Measurements from ENCODE around the gene KLHL11.

KLHL11 gene

GRCh38 chr17:41864836-41865595 is at the start of gene KLHL11:
KLHL11 (minus strand) TSS chr17:41865423; CDS start chr17:41865370, 53 bp downstream.
- peak within 1 kb of the TSS; percentile 82 for H3K4me3 ChIP-seq (ENCODE audit: low read length)
- no peaks in the 10 kb centered on the region for H3K9me3 ChIP-seq (ENCODE audit: low read length)
- H3K4me1 ChIP-seq (ENCODE audit: insufficient read depth, low read length): peaks cover 26% of the 10 kb centered on the region
- H3K36me3 ChIP-seq (ENCODE audit: insufficient read depth, low read length): peaks cover 27% of the 10 kb centered on the region
- H2AFZ ChIP-seq (ENCODE audit: low read depth, low read length): peak within 1 kb of the TSS; percentile 73
- H3K27me3 ChIP-seq (ENCODE audit: insufficient read depth, low read length): no peaks in the 10 kb centered on the region

GRCh38 chr17:41915020-41915419 is 49.8 kb upstream of the KLHL11 start:
- Histone ChIP-seq H3K4me1 (ENCODE audit: insufficient read depth, low read length) (peaks cover 23% of the 10 kb centered on the region), H3K36me3 (ENCODE audit: insufficient read depth, low read length) (peaks cover 47% of the 10 kb centered on the region), H3K27me3 (ENCODE audit: insufficient read depth, low read length) (no peaks in the 10 kb centered on the region), H3K4me3 (ENCODE audit: low read length) (no peak overlapping the region), H2AFZ (ENCODE audit: low read depth, low read length) (no peak overlapping the region), H3K9me3 (ENCODE audit: low read length) (no peaks in the 10 kb centered on the region)

GRCh38 chr17:41914358-41914766 is 49.1 kb upstream of the KLHL11 start:
- Histone ChIP-seq H3K9me3 (ENCODE audit: low read length) (no peaks in the 10 kb centered on the region), H3K27me3 (ENCODE audit: insufficient read depth, low read length) (no peaks in the 10 kb centered on the region), H3K36me3 (ENCODE audit: insufficient read depth, low read length) (peaks cover 54% of the 10 kb centered on the region), H2AFZ (ENCODE audit: low read depth, low read length) (no peak overlapping the region), H3K4me1 (ENCODE audit: insufficient read depth, low read length) (peaks cover 16% of the 10 kb centered on the region), H3K4me3 (ENCODE audit: low read length) (no peak overlapping the region)

- H3K36me3 ChIP-seq (ENCODE audit: insufficient read depth, low read length): peaks cover 60% of the 10 kb centered on the region
- H2AFZ ChIP-seq (ENCODE audit: low read depth, low read length): no peak overlapping the region
- peaks cover 15% of the 10 kb centered on the region for H3K4me1 ChIP-seq (ENCODE audit: insufficient read depth, low read length)
- no peak overlapping the region for H3K4me3 ChIP-seq (ENCODE audit: low read length)
- no peaks in the 10 kb centered on the region for H3K9me3 ChIP-seq (ENCODE audit: low read length)
- H3K27me3 ChIP-seq (ENCODE audit: insufficient read depth, low read length): no peaks in the 10 kb centered on the region
Observed at GRCh38 chr17:41913798-41914197, 48.6 kb upstream of the KLHL11 start.

- H2AFZ ChIP-seq (ENCODE audit: low read depth, low read length): no peak overlapping the region
- no peak overlapping the region for H3K4me3 ChIP-seq (ENCODE audit: low read length)
- peaks cover 15% of the 10 kb centered on the region for H3K4me1 ChIP-seq (ENCODE audit: insufficient read depth, low read length)
- H3K36me3 ChIP-seq (ENCODE audit: insufficient read depth, low read length): peaks cover 64% of the 10 kb centered on the region
- H3K9me3 ChIP-seq (ENCODE audit: low read length): no peaks in the 10 kb centered on the region
- H3K27me3 ChIP-seq (ENCODE audit: insufficient read depth, low read length): no peaks in the 10 kb centered on the region
Observed at GRCh38 chr17:41912925-41913324, 47.7 kb upstream of the KLHL11 start.

- no peak overlapping the region for H3K4me3 ChIP-seq (ENCODE audit: low read length)
- no peaks in the 10 kb centered on the region for H3K9me3 ChIP-seq (ENCODE audit: low read length)
- no peaks in the 10 kb centered on the region for H3K27me3 ChIP-seq (ENCODE audit: insufficient read depth, low read length)
- H3K4me1 ChIP-seq (ENCODE audit: insufficient read depth, low read length): peaks cover 5% of the 10 kb centered on the region
- peaks cover 78% of the 10 kb centered on the region for H3K36me3 ChIP-seq (ENCODE audit: insufficient read depth, low read length)
- no peak overlapping the region for H2AFZ ChIP-seq (ENCODE audit: low read depth, low read length)
Observed at GRCh38 chr17:41910701-41911391, 45.6 kb upstream of the KLHL11 start.

- no peaks in the 10 kb centered on the region for H3K27me3 ChIP-seq (ENCODE audit: insufficient read depth, low read length)
- no peaks in the 10 kb centered on the region for H3K4me1 ChIP-seq (ENCODE audit: insufficient read depth, low read length)
- H3K4me3 ChIP-seq (ENCODE audit: low read length): no peak overlapping the region
- no peaks in the 10 kb centered on the region for H3K9me3 ChIP-seq (ENCODE audit: low read length)
- no peak overlapping the region for H2AFZ ChIP-seq (ENCODE audit: low read depth, low read length)
- peaks cover 91% of the 10 kb centered on the region for H3K36me3 ChIP-seq (ENCODE audit: insufficient read depth, low read length)
Observed at GRCh38 chr17:41909088-41909487, 43.9 kb upstream of the KLHL11 start.

GRCh38 chr17:41907633-41908539 is 42.7 kb upstream of the KLHL11 start:
- Histone ChIP-seq H2AFZ (ENCODE audit: low read depth, low read length) (no peak overlapping the region), H3K36me3 (ENCODE audit: insufficient read depth, low read length) (peaks cover 88% of the 10 kb centered on the region), H3K9me3 (ENCODE audit: low read length) (no peaks in the 10 kb centered on the region), H3K27me3 (ENCODE audit: insufficient read depth, low read length) (no peaks in the 10 kb centered on the region), H3K4me3 (ENCODE audit: low read length) (no peak overlapping the region), H3K4me1 (ENCODE audit: insufficient read depth, low read length) (no peaks in the 10 kb centered on the region)

- H3K27me3 ChIP-seq (ENCODE audit: insufficient read depth, low read length): no peaks in the 10 kb centered on the region
- no peak overlapping the region for H2AFZ ChIP-seq (ENCODE audit: low read depth, low read length)
- H3K4me1 ChIP-seq (ENCODE audit: insufficient read depth, low read length): no peaks in the 10 kb centered on the region
- H3K9me3 ChIP-seq (ENCODE audit: low read length): no peaks in the 10 kb centered on the region
- H3K4me3 ChIP-seq (ENCODE audit: low read length): no peak overlapping the region
- H3K36me3 ChIP-seq (ENCODE audit: insufficient read depth, low read length): peaks cover 88% of the 10 kb centered on the region
Observed at GRCh38 chr17:41907185-41907556, 41.9 kb upstream of the KLHL11 start.

GRCh38 chr17:41906465-41907184 is 41.4 kb upstream of the KLHL11 start:
- H3K27me3 ChIP-seq (ENCODE audit: insufficient read depth, low read length): no peaks in the 10 kb centered on the region

GRCh38 chr17:41905172-41905571 is 39.9 kb upstream of the KLHL11 start:
- no peak overlapping the region for H3K4me3 ChIP-seq (ENCODE audit: low read length)
- no peaks in the 10 kb centered on the region for H3K9me3 ChIP-seq (ENCODE audit: low read length)
- no peaks in the 10 kb centered on the region for H3K4me1 ChIP-seq (ENCODE audit: insufficient read depth, low read length)
- no peaks in the 10 kb centered on the region for H3K27me3 ChIP-seq (ENCODE audit: insufficient read depth, low read length)
- no peak overlapping the region for H2AFZ ChIP-seq (ENCODE audit: low read depth, low read length)
- H3K36me3 ChIP-seq (ENCODE audit: insufficient read depth, low read length): peaks cover 89% of the 10 kb centered on the region

More at GRCh38 chr17:41906465-41907184, 41.4 kb upstream of the KLHL11 start:
- Histone ChIP-seq H3K36me3 (ENCODE audit: insufficient read depth, low read length) (peaks cover 90% of the 10 kb centered on the region), H3K4me3 (ENCODE audit: low read length) (no peak overlapping the region), H2AFZ (ENCODE audit: low read depth, low read length) (no peak overlapping the region), H3K9me3 (ENCODE audit: low read length) (no peaks in the 10 kb centered on the region), H3K4me1 (ENCODE audit: insufficient read depth, low read length) (no peaks in the 10 kb centered on the region)

GRCh38 chr17:41904242-41904841 is 39.1 kb upstream of the KLHL11 start:
- H3K4me1 ChIP-seq (ENCODE audit: insufficient read depth, low read length): no peaks in the 10 kb centered on the region
- H3K36me3 ChIP-seq (ENCODE audit: insufficient read depth, low read length): peaks cover 86% of the 10 kb centered on the region
- no peaks in the 10 kb centered on the region for H3K27me3 ChIP-seq (ENCODE audit: insufficient read depth, low read length)
- H3K4me3 ChIP-seq (ENCODE audit: low read length): no peak overlapping the region
- no peaks in the 10 kb centered on the region for H3K9me3 ChIP-seq (ENCODE audit: low read length)
- no peak overlapping the region for H2AFZ ChIP-seq (ENCODE audit: low read depth, low read length)

Data from neuron (in vitro differentiated cells).